Keratinocyte (primary cell): ENCODE measurements around the gene GPR183. TPM values are rescaled to one million over a fixed set of nuclear protein-coding genes. Genes with fewer than 3 reads are reported as not detected.

Experiments
- DNase-seq: peaks from one replicate; pipeline ENCODE4 v3.0.0-alpha.2; 2011; ENCODE audit warnings: low read depth, missing footprints, low spot score
- FAIRE-seq: peaks from 2 replicates; lab custom pipeline; 2011; peaks lifted over from hg19 to GRCh38; lab: Jason Lieb, UNC
- H2AFZ ChIP-seq: 2 replicates; pipeline ENCODE4 v1.6.0; 2012; ENCODE audit warnings: low read length, control low read depth, inconsistent platforms; ENCODE audit not compliant: control insufficient read depth
- H3K27ac ChIP-seq: 2 replicates; pipeline ENCODE4 v1.5.1; 2011; ENCODE audit warnings: low read length; ENCODE audit not compliant: control insufficient read depth, insufficient read depth
- H3K27me3 ChIP-seq: 3 replicates; pipeline ENCODE4 v1.6.0; 2011; ENCODE audit warnings: low read length; ENCODE audit not compliant: control insufficient read depth, insufficient read depth; ENCODE audit errors: extremely low read depth
- H3K36me3 ChIP-seq, 2 experiments: 2 replicates in 1 of 2; 3 replicates in 1 of 2; pipeline ENCODE4 v1.5.1; 2011; ENCODE audit warnings: low read length in 2 of 2, mild to moderate bottlenecking in 1 of 2; ENCODE audit not compliant: control insufficient read depth in 2 of 2, insufficient read depth in 2 of 2; ENCODE audit errors: extremely low read depth in 1 of 2
- H3K4me1 ChIP-seq: 3 replicates; pipeline ENCODE4 v1.5.1; 2011; ENCODE audit warnings: low read length; ENCODE audit not compliant: control insufficient read depth, insufficient read depth; ENCODE audit errors: extremely low read depth
- H3K4me2 ChIP-seq: 3 replicates; pipeline ENCODE4 v1.6.0; 2011; ENCODE audit warnings: low read depth, low read length; ENCODE audit not compliant: control insufficient read depth, insufficient read depth; ENCODE audit errors: extremely low read depth
- H3K4me3 ChIP-seq, 3 experiments: fragments of 200-600 bp in 1 of 3; sonication (generic) in 1 of 3; 2 replicates in 2 of 3; 3 replicates in 1 of 3; pipeline ENCODE4 v1.5.1; 2011 to 2016; ENCODE audit warnings: low read length in 3 of 3, mild to moderate bottlenecking in 3 of 3, control low read depth in 2 of 3, inconsistent platforms in 1 of 3, low read depth in 1 of 3, mixed read lengths in 1 of 3, mixed run types in 1 of 3, moderate library complexity in 1 of 3; ENCODE audit not compliant: control insufficient read depth in 2 of 3, insufficient read depth in 2 of 3; ENCODE audit errors: extremely low read depth in 1 of 3
- H3K79me2 ChIP-seq: 2 replicates; pipeline ENCODE4 v1.6.0; 2012; ENCODE audit warnings: low read length; ENCODE audit not compliant: control insufficient read depth, insufficient read depth
- H3K9ac ChIP-seq: 3 replicates; pipeline ENCODE4 v1.6.0; 2011; ENCODE audit warnings: low read length; ENCODE audit not compliant: control insufficient read depth, insufficient read depth; ENCODE audit errors: extremely low read depth
- H3K9me1 ChIP-seq: 3 replicates; pipeline ENCODE4 v1.6.0; 2011; ENCODE audit warnings: low read length; ENCODE audit not compliant: control insufficient read depth, insufficient read depth; ENCODE audit errors: extremely low read depth
- H3K9me3 ChIP-seq: 2 replicates; pipeline ENCODE4 v1.5.1; 2012; ENCODE audit warnings: low read depth, low read length; ENCODE audit not compliant: control insufficient read depth
- H4K20me1 ChIP-seq: 3 replicates; pipeline ENCODE4 v1.6.0; 2011; ENCODE audit warnings: low read length; ENCODE audit not compliant: control insufficient read depth, insufficient read depth; ENCODE audit errors: extremely low read depth
- EZH2 ChIP-seq: IDR thresholded peaks from one replicate; pipeline ENCODE4 v1.6.1; 2012; ENCODE audit warnings: inconsistent platforms, mild to moderate bottlenecking, low read length, moderate library complexity
- dilution Hi-C: fragments of 300-500 bp; cut with MboI; formaldehyde crosslinking; loops from one replicate; pipeline ENCODE4 v1.7.0; 2020; ENCODE audit warnings: low sequenced_read_pairs; ENCODE audit not compliant: extremely low pct_ligation_motif_present
- polyA plus RNA-seq, 5 experiments: library from polyadenylated mRNA; depleted of rRNA in 3 of 5; stranded (reverse) in 3 of 5; stranded (forward) in 1 of 5; unstranded in 1 of 5; fragments of >200 nt; gene quantifications; 1 replicate in 1 of 5; 2 replicates in 3 of 5; 3 replicates in 1 of 5; pipeline versions ENCODE4 v1.2.1 to v1.2.3, GENCODE V29; 2011 to 2012; ENCODE audit warnings: missing spikeins in 2 of 5, low read depth in 1 of 5, low replicate concordance in 1 of 5
- TF ChIP-seq, protein P1 (sequence below), 3 experiments: IDR thresholded peaks in 1 of 3; conservative IDR thresholded peaks in 1 of 3; optimal IDR thresholded peaks in 1 of 3; 2 replicates in 2 of 3; 3 replicates in 1 of 3; pipeline versions ENCODE3 to v1.5.1; 2011; ENCODE audit warnings: low read length in 3 of 3, mild to moderate bottlenecking in 3 of 3, moderate library complexity in 2 of 3, control low read depth in 1 of 3, inconsistent platforms in 1 of 3; ENCODE audit not compliant: insufficient read depth in 2 of 3; ENCODE audit errors: extremely low read depth in 1 of 3

GPR183 gene
- polyA plus RNA-seq, 1 donor (not counting 4 experiments of a cell fraction or from before 2014, with no cell fraction given), result not detected

DNA sequence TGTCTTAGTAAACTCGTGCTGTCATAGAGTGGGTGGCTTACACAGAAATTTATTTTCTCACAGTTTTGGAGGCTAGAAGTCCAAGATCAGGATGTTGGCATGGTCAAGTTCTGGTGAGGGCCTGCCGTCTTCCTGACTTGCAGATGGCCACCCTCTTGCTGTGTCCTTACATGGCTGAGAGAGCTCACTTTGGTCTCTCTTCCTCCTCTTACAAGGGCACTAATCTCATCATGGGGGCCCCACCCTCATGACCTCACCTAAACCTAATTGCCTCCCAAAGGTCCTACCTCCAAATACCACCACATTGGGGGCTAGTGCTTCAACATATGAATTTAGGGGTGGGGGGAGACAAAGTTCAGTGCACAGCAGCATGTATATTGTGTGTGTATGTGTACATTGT, 34.7 kb downstream of the GPR183 start:
- dilution Hi-C loops, result no loop called here
- H3K4me3 ChIP-seq, result no peak overlapping the region
- H3K4me2 ChIP-seq, result no peak overlapping the region
- peaks cover 0 to under 1% of the 10 kb centered on the region in 2 experiments for H3K36me3 ChIP-seq
- H4K20me1 ChIP-seq, result no peaks in the 10 kb centered on the region
- H3K27ac ChIP-seq, result no peak overlapping the region
- DNase-seq (no peak), FAIRE-seq (no peak)
- H3K9me1 ChIP-seq, result no peaks in the 10 kb centered on the region
- no peaks in the 10 kb centered on the region for H3K9me3 ChIP-seq
- H3K27me3 ChIP-seq, result no peaks in the 10 kb centered on the region
- peaks cover 5% of the 10 kb centered on the region for H3K79me2 ChIP-seq
- TF ChIP-seq EZH2, result no peak
- TF ChIP-seq, protein P1, sequence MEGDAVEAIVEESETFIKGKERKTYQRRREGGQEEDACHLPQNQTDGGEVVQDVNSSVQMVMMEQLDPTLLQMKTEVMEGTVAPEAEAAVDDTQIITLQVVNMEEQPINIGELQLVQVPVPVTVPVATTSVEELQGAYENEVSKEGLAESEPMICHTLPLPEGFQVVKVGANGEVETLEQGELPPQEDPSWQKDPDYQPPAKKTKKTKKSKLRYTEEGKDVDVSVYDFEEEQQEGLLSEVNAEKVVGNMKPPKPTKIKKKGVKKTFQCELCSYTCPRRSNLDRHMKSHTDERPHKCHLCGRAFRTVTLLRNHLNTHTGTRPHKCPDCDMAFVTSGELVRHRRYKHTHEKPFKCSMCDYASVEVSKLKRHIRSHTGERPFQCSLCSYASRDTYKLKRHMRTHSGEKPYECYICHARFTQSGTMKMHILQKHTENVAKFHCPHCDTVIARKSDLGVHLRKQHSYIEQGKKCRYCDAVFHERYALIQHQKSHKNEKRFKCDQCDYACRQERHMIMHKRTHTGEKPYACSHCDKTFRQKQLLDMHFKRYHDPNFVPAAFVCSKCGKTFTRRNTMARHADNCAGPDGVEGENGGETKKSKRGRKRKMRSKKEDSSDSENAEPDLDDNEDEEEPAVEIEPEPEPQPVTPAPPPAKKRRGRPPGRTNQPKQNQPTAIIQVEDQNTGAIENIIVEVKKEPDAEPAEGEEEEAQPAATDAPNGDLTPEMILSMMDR (optimal IDR thresholded peaks at IDR 0.05 in 1 of 3, IDR thresholded peaks at IDR 0.05 in 1 of 3, conservative IDR thresholded peaks at IDR 0.05 in 1 of 3; ENCODE audit: extremely low read depth in 1 of 3, insufficient read depth in 2 of 3, low read length in 3 of 3), result no peak
- no peaks in the 10 kb centered on the region for H3K4me1 ChIP-seq
- H3K9ac ChIP-seq, result no peak overlapping the region
- no peak overlapping the region for H2AFZ ChIP-seq

DNA sequence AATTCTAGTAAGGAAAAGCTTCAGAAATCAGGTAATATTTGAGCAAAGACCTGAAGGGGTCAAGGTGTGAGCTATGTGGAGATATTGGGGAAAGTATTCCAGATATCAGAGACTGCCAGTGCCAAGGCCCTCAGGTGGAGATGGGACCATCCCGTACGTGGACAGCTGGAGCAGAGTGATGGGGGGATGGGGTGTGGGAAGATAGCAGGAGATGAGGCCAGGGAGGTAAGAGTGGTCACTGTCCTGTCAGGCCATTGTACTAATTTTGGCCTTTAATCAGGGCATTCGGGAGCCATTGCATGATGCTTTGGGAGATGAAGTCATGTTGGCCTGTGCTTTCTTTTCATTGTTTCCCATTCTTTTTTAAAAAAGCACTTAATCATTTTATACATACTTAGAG, 36.0 kb downstream of the GPR183 start:
- H3K9me3 ChIP-seq, result no peaks in the 10 kb centered on the region
- DNase-seq, result no peak
- H3K9me1 ChIP-seq, result no peaks in the 10 kb centered on the region
- no peak overlapping the region for H3K4me2 ChIP-seq
- no peak overlapping the region for H3K9ac ChIP-seq
- FAIRE-seq, result no peak
- no peak overlapping the region for H2AFZ ChIP-seq
- no peaks in the 10 kb centered on the region for H3K27me3 ChIP-seq
- H3K4me3 ChIP-seq, result no peak overlapping the region
- H3K27ac ChIP-seq, result no peak overlapping the region
- TF ChIP-seq, protein P1 (optimal IDR thresholded peaks at IDR 0.05 in 1 of 3, IDR thresholded peaks at IDR 0.05 in 1 of 3, conservative IDR thresholded peaks at IDR 0.05 in 1 of 3; ENCODE audit: extremely low read depth in 1 of 3, insufficient read depth in 2 of 3, low read length in 3 of 3), result no peak
- no peak for TF ChIP-seq EZH2
- H3K4me1 ChIP-seq, result no peaks in the 10 kb centered on the region
- H4K20me1 ChIP-seq, result no peaks in the 10 kb centered on the region
- H3K36me3 ChIP-seq, result no peaks in the 10 kb centered on the region
- dilution Hi-C loops, result no loop called here
- peaks cover 8% of the 10 kb centered on the region for H3K79me2 ChIP-seq
